Peyer's patch (tissue), 4 donors: ENCODE results near the gene A3GALT2. TPM values are rescaled to one million over a fixed set of nuclear protein-coding genes. Genes with fewer than 3 reads are reported as not detected.
A peak's percentile ranks its signal among the peaks of the same experiment; 100 is the strongest.

Experiments
- DNase-seq, 3 donors: peaks; one replicate each; pipeline ENCODE4 v3.0.0-alpha.2; 2017 to 2019
- H3K27ac ChIP-seq, 4 donors: fragments of 200-600 bp; sonication (generic); one replicate each; pipeline ENCODE4 v1.5.1; 2016 to 2019
- H3K27me3 ChIP-seq, 2 donors: fragments of 200-600 bp; sonication (generic); one replicate each; pipeline ENCODE4 v1.5.1; 2019
- H3K36me3 ChIP-seq, 3 donors: fragments of 200-600 bp; sonication (generic); one replicate each; pipeline ENCODE4 v1.5.1; 2016 to 2019
- H3K4me1 ChIP-seq, 4 donors: fragments of 200-600 bp; sonication (generic); one replicate each; pipeline ENCODE4 v1.5.1; 2016 to 2019
- H3K4me3 ChIP-seq, 4 donors: fragments of 200-600 bp; sonication (generic); 1 replicate in 3 of 4; 2 replicates in 1 of 4; pipeline ENCODE4 v1.5.1; 2016 to 2019; ENCODE audit warnings: mild to moderate bottlenecking in 1 of 4
- H3K9me3 ChIP-seq, 4 donors: fragments of 200-600 bp; sonication (generic); one replicate each; pipeline ENCODE4 v1.5.1; 2016 to 2019; ENCODE audit warnings: mild to moderate bottlenecking in 1 of 4
- POLR2A ChIP-seq, 2 donors: fragments of 450-650 bp; IDR thresholded peaks; one replicate each; pipeline ENCODE4 v1.5.1; 2017; ENCODE audit warnings: antibody characterized with exemption in 2 of 2, mild to moderate bottlenecking in 2 of 2, moderate library complexity in 2 of 2
- total RNA-seq, 4 donors: library from RNA; depleted of rRNA; stranded (reverse); fragments of >200 nt; gene quantifications; one replicate each; pipeline ENCODE4 v1.1.0, GENCODE V29; 2016
- TF ChIP-seq, protein P1 (sequence below), 6 experiments: fragments of 450-650 bp in 4 of 6; fragments of 200-600 bp in 2 of 6; sonication (generic) in 1 of 6; IDR thresholded peaks; one replicate each; pipeline ENCODE4 v1.5.1; 2017 to 2019; ENCODE audit warnings: antibody characterized with exemption in 6 of 6, mild to moderate bottlenecking in 3 of 6, moderate library complexity in 1 of 6

Gene A3GALT2
- total RNA-seq, 4 donors from 2014 or later: not detected

DNA sequence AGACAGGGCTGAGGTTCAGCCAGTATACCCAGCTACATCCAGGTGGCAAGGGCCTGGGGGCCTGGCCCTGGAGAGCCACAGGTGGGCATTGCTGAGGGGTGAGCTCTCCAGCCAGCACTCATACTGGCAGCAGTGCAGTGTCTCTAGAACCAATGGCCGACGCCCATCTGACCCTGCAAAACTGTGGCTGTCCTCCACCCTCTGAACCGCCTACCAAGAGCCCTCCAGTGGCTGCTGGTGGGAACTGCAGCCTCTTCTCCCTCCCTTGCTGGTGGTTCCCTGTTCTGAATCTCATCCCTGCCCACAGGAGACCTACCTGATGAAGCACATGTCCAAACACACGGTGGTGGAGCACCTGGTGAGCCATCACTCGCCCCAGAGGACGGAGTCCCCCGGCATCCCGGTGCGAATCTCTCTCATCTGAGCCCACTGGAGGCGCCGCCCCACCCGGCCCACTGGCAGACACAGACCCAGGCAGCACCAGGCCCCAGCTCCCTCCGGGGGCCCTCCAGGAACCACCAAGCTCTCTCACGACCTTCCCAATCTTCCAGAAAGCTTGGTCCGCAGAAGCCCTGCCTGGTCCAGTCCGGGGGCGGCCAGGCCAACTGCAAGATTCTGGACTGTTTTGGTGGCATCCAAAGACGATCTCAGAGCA is 22.1 kb downstream of the A3GALT2 start:
- H3K36me3 ChIP-seq: peaks cover 0 to 19% (median 0%) of the 10 kb centered on the region in 3 donors
- peaks cover 0 to 15% (median 0%) of the 10 kb centered on the region in 4 donors for H3K4me1 ChIP-seq
- H3K4me3 ChIP-seq: no peak overlapping the region
- no peaks in the 10 kb centered on the region for H3K9me3 ChIP-seq
- peak; percentile 55 to 87 (median 78) for DNase-seq
- H3K27ac ChIP-seq: no peak overlapping the region
- no peaks in the 10 kb centered on the region for H3K27me3 ChIP-seq
- TF ChIP-seq POLR2A (IDR thresholded peaks at IDR 0.05): no peak
- TF ChIP-seq, protein P1, sequence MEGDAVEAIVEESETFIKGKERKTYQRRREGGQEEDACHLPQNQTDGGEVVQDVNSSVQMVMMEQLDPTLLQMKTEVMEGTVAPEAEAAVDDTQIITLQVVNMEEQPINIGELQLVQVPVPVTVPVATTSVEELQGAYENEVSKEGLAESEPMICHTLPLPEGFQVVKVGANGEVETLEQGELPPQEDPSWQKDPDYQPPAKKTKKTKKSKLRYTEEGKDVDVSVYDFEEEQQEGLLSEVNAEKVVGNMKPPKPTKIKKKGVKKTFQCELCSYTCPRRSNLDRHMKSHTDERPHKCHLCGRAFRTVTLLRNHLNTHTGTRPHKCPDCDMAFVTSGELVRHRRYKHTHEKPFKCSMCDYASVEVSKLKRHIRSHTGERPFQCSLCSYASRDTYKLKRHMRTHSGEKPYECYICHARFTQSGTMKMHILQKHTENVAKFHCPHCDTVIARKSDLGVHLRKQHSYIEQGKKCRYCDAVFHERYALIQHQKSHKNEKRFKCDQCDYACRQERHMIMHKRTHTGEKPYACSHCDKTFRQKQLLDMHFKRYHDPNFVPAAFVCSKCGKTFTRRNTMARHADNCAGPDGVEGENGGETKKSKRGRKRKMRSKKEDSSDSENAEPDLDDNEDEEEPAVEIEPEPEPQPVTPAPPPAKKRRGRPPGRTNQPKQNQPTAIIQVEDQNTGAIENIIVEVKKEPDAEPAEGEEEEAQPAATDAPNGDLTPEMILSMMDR (IDR thresholded peaks at IDR 0.05): peak; percentile 48 to 83 (median 80)

DNA sequence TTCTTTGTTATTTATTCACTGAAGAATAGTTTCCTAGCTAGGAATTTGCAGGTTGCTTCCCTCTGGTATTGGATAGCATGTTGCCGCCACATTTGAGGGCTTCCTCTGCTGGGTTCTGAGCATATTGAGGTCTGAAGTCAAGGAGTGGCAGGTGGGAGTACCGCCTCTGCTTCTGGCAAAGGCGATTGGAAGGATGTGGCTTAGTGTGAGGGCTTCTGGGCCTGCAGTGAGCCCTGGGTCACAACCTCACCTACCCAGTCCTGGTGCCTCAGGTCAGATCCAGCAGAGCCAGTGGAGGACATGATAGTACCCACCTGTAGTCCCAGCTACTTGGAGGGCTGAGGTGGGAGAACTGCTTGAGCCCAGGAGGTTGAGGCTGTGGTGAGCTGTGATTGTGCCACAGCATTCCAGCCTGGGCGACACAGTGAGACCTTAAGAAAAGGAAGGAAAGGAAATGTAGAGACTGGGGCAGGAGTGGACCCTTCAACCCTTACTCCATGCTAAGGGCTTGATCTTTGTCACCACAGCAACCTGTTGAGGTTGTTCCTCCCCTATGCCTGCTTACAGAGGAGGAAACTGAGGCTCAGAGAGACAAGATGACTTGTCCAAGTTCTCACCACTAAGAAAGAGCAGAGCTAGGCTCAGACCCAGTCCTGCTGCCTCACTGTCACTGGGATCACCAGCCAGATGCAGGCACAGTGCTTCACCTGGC is 22.8 kb downstream of the A3GALT2 start:
- no peak for TF ChIP-seq POLR2A (IDR thresholded peaks at IDR 0.05)
- TF ChIP-seq, protein P1 (IDR thresholded peaks at IDR 0.05): no peak
- DNase-seq: peak in 1 of 3 donors; percentile 43
- Histone ChIP-seq H3K36me3 (peaks cover 0 to 19% (median 0%) of the 10 kb centered on the region in 3 donors), H3K9me3 (no peaks in the 10 kb centered on the region), H3K27me3 (no peaks in the 10 kb centered on the region), H3K27ac (no peak overlapping the region), H3K4me1 (peaks cover 0 to 15% (median 0%) of the 10 kb centered on the region in 4 donors), H3K4me3 (no peak overlapping the region)

DNA sequence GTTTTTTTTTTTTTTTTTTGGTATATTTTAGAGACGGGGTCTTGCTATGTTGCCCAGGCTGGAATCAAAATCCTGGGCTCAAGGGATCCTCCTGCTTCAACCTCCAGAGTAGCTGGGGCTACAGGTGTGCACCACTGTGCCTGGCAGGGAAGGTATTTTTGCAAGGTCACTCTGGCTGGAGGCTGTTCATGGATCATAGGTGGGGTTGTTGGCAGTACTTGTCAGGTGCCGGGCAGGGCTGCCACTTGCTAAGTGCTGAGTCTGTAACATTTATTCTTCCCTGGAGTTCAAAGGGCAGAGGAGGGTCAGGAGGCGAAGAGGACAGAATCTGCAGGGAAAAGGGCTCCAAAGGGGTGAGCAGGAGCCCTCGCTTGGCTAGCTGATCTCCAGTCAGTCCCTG is 24.1 kb downstream of the A3GALT2 start:
- peak in 1 of 3 donors; percentile 48 for DNase-seq
- Histone ChIP-seq H3K36me3 (peaks cover 0 to 19% (median 0%) of the 10 kb centered on the region in 3 donors), H3K9me3 (no peaks in the 10 kb centered on the region), H3K4me1 (peaks cover 0 to 15% (median 0%) of the 10 kb centered on the region in 4 donors), H3K27ac (no peak overlapping the region), H3K4me3 (no peak overlapping the region), H3K27me3 (no peaks in the 10 kb centered on the region)
- TF ChIP-seq, protein P1 (IDR thresholded peaks at IDR 0.05): no peak
- no peak for TF ChIP-seq POLR2A (IDR thresholded peaks at IDR 0.05)

DNA sequence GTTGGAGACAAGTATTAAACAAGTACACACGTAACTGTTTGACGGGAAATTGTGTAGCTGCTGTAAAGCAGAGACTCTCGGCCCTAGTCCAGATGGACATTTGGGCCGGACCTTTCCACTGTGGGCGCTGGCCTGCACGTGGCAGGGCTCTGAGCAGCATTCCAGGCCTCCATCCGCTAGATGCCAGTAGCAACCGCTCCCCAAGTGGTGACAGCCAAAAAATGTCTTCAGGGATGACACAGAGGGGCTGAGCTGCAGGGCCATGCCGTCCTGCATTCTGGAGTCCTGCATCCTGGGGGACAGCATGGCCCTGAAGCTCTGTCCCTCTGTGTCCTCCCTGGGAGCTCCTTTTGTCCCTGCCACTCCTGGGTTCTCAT is 24.8 kb downstream of the A3GALT2 start:
- Histone ChIP-seq H3K4me1 (peaks cover 0 to 13% (median 0%) of the 10 kb centered on the region in 4 donors), H3K9me3 (no peaks in the 10 kb centered on the region), H3K27ac (no peak overlapping the region), H3K27me3 (no peaks in the 10 kb centered on the region), H3K4me3 (no peak overlapping the region), H3K36me3 (peaks cover 0 to 19% (median 0%) of the 10 kb centered on the region in 3 donors)
- peak in 1 of 3 donors; percentile 42 for DNase-seq
- no peak for TF ChIP-seq POLR2A (IDR thresholded peaks at IDR 0.05)
- TF ChIP-seq, protein P1 (IDR thresholded peaks at IDR 0.05): no peak

DNA sequence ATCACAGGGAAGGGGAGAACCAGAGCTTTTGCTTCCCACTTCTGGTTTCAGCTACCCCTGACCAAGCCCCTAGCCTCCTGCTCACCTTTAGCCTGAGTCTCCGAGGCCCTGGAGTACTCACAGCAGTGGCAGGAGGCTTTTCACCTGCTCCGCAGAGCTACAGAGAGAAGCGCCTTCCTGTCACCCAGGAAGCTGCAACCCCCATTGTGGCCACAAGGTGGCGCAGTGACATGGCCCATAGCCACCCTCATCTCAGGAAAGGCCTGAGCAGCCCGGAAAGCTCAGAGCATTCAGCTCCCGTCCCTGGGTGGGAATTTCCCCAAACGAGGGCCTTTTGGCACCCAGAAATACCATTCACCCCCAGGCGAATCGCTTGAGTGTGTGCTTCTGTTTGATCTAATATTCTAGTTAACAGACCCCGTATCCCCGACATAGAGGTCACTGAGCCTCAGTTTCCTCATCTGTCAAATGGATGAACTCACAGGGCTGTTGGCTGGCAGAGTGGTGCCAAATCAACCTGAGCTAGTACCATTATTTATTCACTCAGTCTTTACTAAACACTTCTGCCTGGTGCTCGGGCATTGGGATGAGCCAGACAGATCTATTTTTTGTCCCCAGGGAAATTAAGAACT is 25.3 kb downstream of the A3GALT2 start:
- Histone ChIP-seq H3K27me3 (no peaks in the 10 kb centered on the region), H3K9me3 (no peaks in the 10 kb centered on the region), H3K4me3 (no peak overlapping the region), H3K27ac (peak overlapping the region in 1 of 4 donors; percentile 21), H3K36me3 (peaks cover 0 to 19% (median 0%) of the 10 kb centered on the region in 3 donors), H3K4me1 (peaks cover 0 to 10% (median 0%) of the 10 kb centered on the region in 4 donors)
- TF ChIP-seq POLR2A (IDR thresholded peaks at IDR 0.05): no peak
- TF ChIP-seq, protein P1 (IDR thresholded peaks at IDR 0.05): peak; percentile 94 to 99 (median 98)
- peak; percentile 86 to 96 (median 92) for DNase-seq
